Mononuclear cell (primary cell): ENCODE results near the gene USH2A. TPM values are rescaled to one million over a fixed set of nuclear protein-coding genes. Genes with fewer than 3 reads are reported as not detected.

Experiments
- H3K27me3 ChIP-seq: 2 replicates; pipeline ENCODE4 v1.6.0; 2011; ENCODE audit warnings: low read length, control low read depth; ENCODE audit not compliant: insufficient read depth
- H3K4me1 ChIP-seq: 2 replicates; pipeline ENCODE4 v1.5.1; 2011; ENCODE audit warnings: mild to moderate bottlenecking, low read length, control low read depth; ENCODE audit not compliant: insufficient read depth
- H3K4me3 ChIP-seq: 2 replicates; pipeline ENCODE4 v1.5.1; 2011; ENCODE audit warnings: mild to moderate bottlenecking, low read length, moderate library complexity
- H3K9me3 ChIP-seq: 2 replicates; pipeline ENCODE4 v1.5.1; 2011; ENCODE audit warnings: low read depth, mild to moderate bottlenecking, control low read depth, low read length
- total RNA-seq: library from RNA; depleted of rRNA; stranded (reverse); fragments of >200 nt; gene quantifications from one replicate; pipeline ENCODE4 v1.2.3, GENCODE V29; 2012

Gene USH2A
- total RNA-seq, 1 donor = not detected

DNA sequence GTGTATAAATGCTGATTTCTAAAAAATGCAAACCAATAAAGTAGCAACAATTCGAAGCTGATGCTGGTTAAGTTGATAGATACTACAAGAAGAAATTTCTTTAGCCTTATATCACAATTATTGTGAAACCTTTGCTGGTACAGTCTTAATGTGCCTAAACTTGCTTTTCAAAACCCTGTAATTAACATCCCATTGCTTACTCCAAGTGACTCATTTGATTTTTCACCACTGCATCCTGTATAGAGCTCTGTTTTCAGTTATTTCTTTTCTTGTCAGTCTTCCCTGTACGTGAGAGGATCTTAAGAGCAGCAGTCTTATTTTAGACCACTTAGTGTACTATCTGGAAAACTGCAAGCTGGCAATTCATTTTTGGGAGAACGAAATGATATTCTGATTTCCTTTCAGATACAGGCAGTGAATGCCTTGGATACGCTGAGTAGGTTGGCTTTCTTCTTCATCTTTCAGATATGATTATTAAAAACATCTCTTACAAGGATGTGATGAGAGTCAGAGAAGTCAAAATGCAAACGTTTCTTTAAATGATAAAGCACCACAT, 645.8 kb downstream of the USH2A start:
- Histone ChIP-seq H3K27me3 (no peaks in the 10 kb centered on the region), H3K9me3 (no peaks in the 10 kb centered on the region), H3K4me1 (no peaks in the 10 kb centered on the region), H3K4me3 (no peak overlapping the region)

DNA sequence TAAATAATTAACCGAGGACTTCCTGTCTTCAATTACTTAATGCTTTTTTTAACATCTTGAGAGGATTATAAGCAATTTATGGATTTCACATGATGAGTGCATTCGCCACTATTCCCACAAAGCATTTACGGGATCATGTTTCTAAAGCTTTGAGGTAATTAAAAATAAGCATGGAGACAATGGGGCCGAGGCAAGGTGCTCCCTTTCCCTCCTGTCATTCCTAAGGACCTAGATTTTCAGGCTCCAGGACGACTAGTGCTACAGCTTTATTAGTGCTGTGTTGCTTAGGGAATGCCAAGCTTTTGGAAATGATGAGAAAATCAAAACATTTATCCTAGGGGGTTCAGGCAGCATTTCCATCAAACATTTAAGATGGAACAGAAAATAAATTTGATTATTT, 646.9 kb downstream of the USH2A start:
- Histone ChIP-seq H3K27me3 (no peaks in the 10 kb centered on the region), H3K4me1 (no peaks in the 10 kb centered on the region), H3K4me3 (no peak overlapping the region), H3K9me3 (no peaks in the 10 kb centered on the region)

DNA sequence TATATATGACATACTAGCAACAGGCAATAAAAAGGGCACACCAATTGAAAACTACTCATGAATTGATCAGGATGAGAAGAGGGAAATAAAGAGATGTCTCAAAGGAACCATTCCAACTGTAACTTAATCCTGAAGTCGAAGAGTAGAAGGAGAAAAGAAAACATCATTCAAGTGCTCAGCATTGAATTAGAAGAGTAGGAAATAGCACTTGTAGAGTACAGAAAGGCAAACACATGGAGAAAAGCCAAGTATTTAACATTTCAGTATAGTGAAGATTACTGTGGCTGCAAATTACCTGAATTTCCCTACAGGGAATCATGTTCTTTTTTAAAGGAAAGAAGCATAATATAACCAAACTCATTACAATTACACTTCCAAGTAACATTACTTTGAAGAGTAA, 651.1 kb downstream of the USH2A start:
- H3K27me3 ChIP-seq = no peaks in the 10 kb centered on the region
- H3K4me3 ChIP-seq = no peak overlapping the region
- H3K9me3 ChIP-seq = no peaks in the 10 kb centered on the region
- no peaks in the 10 kb centered on the region for H3K4me1 ChIP-seq

DNA sequence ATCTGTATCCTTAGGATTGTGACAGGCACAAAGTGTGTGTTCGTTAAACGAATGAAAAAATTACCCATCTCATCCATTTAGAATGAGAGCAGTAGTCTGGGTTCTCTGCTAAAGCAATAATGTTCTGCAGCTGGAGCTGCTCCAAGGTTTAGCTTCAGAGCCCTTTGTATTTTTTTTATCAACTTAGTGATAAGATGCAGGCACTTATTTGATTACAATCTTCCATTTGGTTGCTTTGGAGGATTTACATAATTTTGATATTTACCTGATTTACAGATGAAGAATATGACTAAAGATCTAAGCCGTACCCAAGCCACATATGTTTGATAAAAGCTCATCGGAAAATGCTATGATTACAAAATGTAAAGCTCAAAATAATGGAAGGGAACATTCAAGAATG, 654.9 kb downstream of the USH2A start:
- no peaks in the 10 kb centered on the region for H3K9me3 ChIP-seq
- H3K4me3 ChIP-seq = no peak overlapping the region
- H3K27me3 ChIP-seq = no peaks in the 10 kb centered on the region
- no peaks in the 10 kb centered on the region for H3K4me1 ChIP-seq

DNA sequence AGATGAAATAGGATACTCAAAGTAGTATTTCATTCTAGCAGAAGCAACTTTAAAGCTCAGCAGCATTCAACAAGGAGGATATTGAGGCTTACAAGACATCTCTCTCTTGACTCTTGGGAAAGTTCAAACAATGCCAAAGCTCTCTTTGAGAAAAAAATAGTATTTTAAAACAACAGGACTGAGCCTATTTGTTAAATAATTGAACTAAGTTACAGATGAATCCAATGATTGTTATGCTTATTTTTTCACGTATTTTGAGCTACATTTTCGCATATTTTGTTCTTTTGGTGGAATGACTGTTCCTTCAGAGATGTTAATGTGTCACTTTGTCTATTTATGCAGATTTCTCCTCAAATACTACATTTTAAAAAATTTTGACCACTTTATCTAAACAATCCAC, 655.5 kb downstream of the USH2A start:
- no peak overlapping the region for H3K4me3 ChIP-seq
- no peaks in the 10 kb centered on the region for H3K4me1 ChIP-seq
- H3K27me3 ChIP-seq = no peaks in the 10 kb centered on the region
- no peaks in the 10 kb centered on the region for H3K9me3 ChIP-seq

DNA sequence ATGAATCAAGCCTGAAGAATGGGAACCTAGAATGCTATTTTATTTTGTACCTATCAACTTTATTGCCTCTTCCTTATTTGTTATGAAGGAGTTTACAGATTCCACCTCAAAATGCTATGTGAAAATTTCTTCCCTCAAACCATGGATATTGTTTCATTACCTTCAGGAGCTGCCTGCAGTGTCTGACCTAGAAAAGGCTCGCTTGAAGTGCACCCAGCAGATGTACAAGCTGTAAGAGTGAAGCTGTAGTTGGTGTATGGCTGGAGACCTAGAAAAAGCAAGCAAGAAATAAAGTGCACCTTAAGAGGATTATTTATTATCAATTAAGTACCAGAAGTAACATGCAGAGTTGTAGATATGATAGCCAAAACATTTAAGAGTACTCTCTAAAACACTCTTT, 656.7 kb downstream of the USH2A start:
- Histone ChIP-seq H3K9me3 (no peaks in the 10 kb centered on the region), H3K4me1 (no peaks in the 10 kb centered on the region), H3K27me3 (no peaks in the 10 kb centered on the region), H3K4me3 (no peak overlapping the region)

DNA sequence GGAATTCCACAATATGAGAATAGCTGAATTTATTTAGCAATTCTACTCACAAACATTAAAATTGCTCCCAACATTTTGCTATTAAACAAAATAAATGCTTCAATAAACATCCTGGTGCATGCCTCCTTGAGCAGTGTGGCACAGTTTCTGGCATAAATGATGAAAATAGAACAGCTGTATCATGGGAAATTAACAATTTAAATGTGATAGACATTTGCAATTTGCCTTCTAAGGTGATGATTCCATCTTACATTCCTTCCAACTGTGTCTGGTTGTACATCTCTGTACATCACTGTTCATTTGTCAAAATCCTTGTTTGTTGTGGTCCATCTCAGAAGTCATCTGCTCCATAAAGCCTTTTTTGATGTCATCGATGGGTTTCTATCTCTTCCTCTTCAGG, 657.4 kb downstream of the USH2A start:
- Histone ChIP-seq H3K4me3 (no peak overlapping the region), H3K4me1 (no peaks in the 10 kb centered on the region), H3K27me3 (no peaks in the 10 kb centered on the region), H3K9me3 (no peaks in the 10 kb centered on the region)

DNA sequence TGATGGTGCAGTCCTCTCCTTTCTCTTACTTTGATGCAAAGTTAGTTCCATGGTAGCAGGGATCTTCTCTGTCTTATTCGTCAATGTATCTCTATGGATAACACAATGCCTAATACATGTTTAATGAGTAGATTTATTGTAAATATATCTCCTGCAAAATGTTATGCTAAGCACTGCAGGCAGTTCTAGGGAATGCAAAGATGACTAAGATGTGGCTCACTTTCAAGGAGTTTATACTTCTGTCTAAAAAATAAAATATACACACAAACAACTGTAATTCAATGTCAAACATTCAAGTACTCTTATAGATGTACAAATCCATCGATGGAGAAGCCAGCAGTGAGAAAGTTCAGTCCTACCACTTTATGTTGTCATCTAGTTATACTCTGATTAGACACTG, 661.8 kb downstream of the USH2A start:
- H3K4me3 ChIP-seq = no peak overlapping the region
- H3K4me1 ChIP-seq = no peaks in the 10 kb centered on the region

DNA sequence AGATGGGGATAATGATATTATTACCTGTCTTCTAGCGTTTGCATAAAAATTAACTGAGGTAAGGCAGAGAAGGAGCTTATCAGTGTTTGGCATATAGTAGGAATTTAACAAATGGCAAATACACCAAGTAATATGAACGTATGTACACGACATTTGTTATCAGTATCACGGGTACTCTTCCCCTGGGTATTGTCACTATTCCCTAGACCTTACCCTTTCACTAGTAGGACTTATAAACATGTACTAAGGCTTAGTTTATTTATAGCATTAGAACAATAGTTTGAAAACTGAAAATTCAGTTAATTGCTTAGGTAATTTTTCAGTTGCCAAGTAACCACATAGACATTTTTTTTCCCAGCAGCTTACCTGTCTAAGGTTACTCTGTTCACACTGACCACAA, 669.1 kb downstream of the USH2A start:
- Histone ChIP-seq H3K4me1 (no peaks in the 10 kb centered on the region), H3K9me3 (no peaks in the 10 kb centered on the region), H3K4me3 (no peak overlapping the region), H3K27me3 (no peaks in the 10 kb centered on the region)

More for the DNA sequence above, 661.8 kb downstream of the USH2A start:
- no peaks in the 10 kb centered on the region for H3K9me3 ChIP-seq
- no peaks in the 10 kb centered on the region for H3K27me3 ChIP-seq

DNA sequence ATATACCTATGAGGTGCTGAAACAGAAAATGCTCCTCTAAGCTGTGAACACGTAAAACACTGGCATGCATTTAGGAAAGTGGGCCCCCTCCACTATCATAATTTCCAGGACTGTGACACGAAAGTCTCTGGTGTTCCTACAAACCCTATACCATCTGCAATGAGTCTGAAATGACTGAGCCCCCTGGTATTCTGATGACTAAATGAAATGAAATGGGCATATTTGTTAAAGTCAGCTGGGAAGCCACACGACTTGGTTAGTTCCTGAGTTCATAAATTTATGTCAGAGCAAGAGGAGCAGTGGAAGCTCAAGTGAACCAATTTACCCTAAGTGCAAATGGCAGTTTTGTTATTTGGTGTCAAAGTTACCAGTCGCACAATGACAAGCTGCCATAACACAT, 673.8 kb downstream of the USH2A start:
- no peaks in the 10 kb centered on the region for H3K27me3 ChIP-seq
- no peaks in the 10 kb centered on the region for H3K4me1 ChIP-seq
- H3K4me3 ChIP-seq = no peak overlapping the region
- H3K9me3 ChIP-seq = no peaks in the 10 kb centered on the region

DNA sequence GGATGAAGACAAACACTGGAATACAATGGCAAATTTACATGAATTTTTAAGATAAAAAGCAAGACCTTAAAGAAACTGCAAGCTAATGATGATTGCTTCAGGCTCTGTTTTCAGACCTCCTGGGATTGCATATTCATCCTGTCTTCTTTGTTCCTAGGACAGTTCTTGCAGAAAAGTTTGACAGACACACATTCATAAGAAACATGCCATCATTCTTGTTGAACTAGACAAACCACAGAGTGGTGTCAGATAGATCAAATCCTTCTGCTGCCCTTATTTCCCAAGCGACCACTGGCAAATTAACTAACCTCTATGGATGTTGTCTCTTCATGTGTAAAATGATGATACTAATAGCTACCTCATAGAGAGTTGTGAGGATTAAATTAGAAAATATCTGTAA, 674.8 kb downstream of the USH2A start:
- Histone ChIP-seq H3K9me3 (no peaks in the 10 kb centered on the region), H3K4me3 (no peak overlapping the region), H3K27me3 (no peaks in the 10 kb centered on the region)

DNA sequence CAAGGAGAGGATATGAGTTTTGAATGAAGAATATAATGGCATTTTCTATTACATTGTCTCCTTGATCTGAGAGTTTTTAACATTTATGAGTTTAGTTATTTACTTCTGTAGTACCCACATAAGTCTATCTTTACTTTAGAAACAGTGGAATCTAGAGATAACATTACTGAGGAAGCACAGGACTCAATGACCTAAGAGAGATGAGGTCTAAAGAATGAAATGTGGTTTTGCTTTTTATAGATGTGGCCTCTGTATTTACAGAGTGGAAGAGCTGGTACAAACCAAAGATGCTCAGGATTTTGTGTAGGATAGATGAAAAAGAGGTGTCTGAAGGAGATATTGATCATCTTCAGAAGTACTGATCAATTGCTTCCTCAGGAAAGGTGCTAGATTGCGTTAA, 678.8 kb downstream of the USH2A start:
- Histone ChIP-seq H3K4me1 (no peaks in the 10 kb centered on the region), H3K27me3 (no peaks in the 10 kb centered on the region), H3K4me3 (no peak overlapping the region), H3K9me3 (no peaks in the 10 kb centered on the region)

More for the DNA sequence above, 674.8 kb downstream of the USH2A start:
- no peaks in the 10 kb centered on the region for H3K4me1 ChIP-seq

DNA sequence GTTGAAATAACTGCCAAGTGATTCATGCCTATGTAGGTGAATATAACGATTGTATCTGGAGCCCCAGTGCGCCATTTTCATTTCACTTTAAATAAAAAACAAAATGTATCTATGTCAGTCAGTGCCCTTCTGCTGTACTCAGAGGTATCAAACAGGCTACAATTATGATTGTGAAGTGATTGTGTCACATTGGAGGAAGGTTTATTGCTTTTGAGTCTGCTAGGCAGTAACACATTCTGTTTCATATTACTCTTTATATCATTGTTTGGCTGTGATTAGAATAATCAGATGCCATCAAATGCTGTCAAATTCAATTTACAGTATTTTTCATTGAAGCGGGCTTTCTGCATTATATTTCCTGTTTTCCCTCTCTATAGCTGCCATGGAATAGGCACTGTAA, 684.2 kb downstream of the USH2A start:
- no peak overlapping the region for H3K4me3 ChIP-seq
- H3K27me3 ChIP-seq = no peaks in the 10 kb centered on the region
- H3K4me1 ChIP-seq = no peaks in the 10 kb centered on the region
- no peaks in the 10 kb centered on the region for H3K9me3 ChIP-seq

DNA sequence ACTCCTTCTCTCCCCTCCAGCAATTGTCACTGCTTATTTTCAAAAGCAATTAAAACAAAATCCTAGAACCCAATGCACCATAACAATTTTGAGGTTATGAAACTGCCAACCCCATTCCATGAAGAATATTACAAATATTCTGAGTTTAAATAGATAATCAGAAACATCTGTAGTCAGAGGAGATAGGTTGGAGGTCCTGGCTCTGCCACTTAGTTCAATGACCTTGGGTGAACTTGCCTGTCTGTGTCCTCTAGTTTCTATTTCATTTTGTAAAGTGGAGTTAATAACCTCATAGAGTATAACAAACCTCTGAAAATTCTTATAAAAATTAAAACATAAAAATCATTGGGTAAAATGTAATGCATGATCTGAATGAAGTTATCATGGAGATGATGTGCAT, 691.5 kb downstream of the USH2A start:
- Histone ChIP-seq H3K9me3 (no peaks in the 10 kb centered on the region), H3K4me1 (no peaks in the 10 kb centered on the region), H3K27me3 (no peaks in the 10 kb centered on the region), H3K4me3 (no peak overlapping the region)

DNA sequence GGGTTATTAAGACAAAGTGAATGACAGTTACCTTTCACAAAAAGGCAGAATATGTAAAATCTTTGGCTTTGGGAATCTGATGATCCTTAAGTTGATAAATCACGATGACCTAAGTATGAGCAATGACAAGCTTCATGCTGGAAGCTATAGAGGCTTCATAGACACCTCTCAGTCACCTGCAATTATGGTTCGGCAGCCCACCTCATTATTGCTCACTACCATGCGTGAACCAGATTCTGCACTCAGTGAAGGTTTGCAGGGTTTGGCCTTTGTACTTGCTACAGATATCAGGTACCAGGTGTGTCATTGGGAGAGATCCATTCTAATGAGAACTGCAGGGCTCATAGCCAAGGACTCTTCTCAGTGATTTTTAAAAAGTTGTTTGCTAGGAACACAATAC, 692.6 kb downstream of the USH2A start:
- Histone ChIP-seq H3K4me3 (no peak overlapping the region), H3K9me3 (no peaks in the 10 kb centered on the region), H3K27me3 (no peaks in the 10 kb centered on the region), H3K4me1 (no peaks in the 10 kb centered on the region)

DNA sequence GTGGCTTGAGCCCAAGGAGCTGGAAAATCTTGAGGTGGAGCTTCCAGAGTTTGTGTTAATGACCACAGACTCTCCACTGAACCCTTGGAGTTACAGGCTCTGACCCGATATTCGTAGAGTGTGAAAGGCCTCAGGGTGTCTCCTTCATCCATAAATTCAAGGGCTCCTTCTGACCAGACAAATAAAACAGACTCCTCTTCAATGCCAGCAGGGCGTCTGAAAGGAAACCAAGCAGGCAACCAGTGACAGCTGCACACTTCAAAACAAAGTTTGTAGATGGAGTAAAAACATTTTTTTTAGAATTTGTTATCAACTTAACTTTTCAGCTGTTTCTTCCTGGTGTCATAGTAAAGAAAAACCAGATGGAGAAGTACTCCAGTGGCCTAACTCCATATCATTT, 695.1 kb downstream of the USH2A start:
- no peaks in the 10 kb centered on the region for H3K9me3 ChIP-seq
- no peak overlapping the region for H3K4me3 ChIP-seq
- no peaks in the 10 kb centered on the region for H3K4me1 ChIP-seq
- H3K27me3 ChIP-seq = no peaks in the 10 kb centered on the region

DNA sequence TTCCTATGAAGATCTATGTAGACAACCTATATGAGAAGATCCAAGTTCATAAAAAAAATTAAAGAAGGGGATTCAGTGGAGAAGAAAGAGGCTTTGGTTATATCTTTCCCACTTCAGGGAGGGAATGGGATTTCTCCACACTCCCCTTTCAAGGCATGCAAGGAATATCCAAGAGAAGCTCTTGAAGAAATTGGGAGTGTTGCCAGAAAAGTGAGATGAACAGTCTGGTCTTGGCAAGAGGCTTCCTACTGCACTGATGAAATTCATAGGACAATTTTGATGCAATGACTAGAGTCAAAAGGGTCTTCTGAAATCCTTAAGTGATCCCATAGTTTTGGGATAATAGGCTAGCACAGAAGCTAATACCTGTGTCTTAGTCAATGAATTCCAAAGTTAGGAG, 703.1 kb downstream of the USH2A start:
- no peaks in the 10 kb centered on the region for H3K4me1 ChIP-seq
- H3K27me3 ChIP-seq = no peaks in the 10 kb centered on the region
- no peaks in the 10 kb centered on the region for H3K9me3 ChIP-seq
- H3K4me3 ChIP-seq = no peak overlapping the region
